NCI-H1092 treated with DMSO at 0.1 percent for 48 hours (cell line): ENCODE measurements around the gene BDKRB2.

Source experiments
- DNase-seq: peaks from one replicate; lab custom pipeline; 2025; lab: John Stamatoyannopoulos, UW

Gene BDKRB2

DNA sequence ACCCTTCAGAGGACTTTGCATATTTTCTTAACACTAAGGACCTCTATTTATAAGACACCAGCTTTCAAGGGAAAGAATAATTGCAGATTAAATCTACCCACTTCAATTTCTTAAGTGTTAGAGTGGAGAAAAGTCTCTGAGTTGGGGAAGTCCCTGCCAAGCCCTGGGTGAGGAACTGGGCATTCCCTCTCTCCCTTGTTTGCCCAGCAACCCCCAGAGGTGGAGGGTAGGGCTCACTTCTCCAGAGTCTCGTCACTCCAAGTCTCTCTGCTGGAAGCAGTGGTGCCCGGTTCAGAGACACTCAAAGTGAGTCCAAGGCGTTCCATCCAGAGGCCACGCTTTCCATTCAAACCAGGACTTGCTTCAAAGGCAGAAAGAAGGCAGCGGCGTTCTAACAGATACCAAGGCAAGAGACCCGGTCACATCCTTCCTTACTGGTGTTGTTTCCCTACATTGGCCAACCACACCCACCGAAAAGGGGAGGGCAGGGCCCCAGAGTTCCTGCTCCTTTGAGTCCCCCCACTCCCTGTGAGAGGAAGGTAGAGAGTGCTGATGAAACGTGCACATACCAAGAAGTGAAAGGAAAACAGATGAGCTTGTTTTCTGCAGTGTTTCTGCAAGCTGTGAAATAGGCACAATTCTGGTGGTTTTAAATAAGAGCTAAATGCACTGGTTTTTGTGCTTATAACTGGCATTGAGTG lies 6.1 kb upstream of the BDKRB2 start:
- DNase-seq: no peak

GRCh38 chr14:96201157-96201556 lies 3.5 kb upstream of the BDKRB2 start:
- no peak for DNase-seq

DNA sequence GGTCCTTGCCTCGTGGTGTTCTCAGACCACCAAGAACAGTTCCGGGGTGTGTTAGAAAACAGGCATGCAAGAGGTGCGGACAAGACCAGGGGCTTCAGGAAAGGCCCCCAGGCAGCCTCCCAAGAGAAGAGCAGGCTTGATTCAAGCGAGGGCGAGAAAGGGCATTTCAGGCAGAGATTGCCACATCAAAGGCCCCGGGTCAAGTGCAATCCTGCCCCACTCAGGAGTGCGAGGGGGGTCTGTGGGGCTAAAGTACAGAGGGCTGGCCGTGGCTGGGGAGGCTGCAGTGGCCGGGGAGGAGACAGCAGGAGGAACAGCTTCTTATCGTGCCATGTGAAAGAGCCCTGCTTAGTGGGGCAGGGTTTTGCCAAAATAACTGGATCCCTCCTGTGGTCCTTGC lies 2.7 kb upstream of the BDKRB2 start:
- no peak for DNase-seq

DNA sequence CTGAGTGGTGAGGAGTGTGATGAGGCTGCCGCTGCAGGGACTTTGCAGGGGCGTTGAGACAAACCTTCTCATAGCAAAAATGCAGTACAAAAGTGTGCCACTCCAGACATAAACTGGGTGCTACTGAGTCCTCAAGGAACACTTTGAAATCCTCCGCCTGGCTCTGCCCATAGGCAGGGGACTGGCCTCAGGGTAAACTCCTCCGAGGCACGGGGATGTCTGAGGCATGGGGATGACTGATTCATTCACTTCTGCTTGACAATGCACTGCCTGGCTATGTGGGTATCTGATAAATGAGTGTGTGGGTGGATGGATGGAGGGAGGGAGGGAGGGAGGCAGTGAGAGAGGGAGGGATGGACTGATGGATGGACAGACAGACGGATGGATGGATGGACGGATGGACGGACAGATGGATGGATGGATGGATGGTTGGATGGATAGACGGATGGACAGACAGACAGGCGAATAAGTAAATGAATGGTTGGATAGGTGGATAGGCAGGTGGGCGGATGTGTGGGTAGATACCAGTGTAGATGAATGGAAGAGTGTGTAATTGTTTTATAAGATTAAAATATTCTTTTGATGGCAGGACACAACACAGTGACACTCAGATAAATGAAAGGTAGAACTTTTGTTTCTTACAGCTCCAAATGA lies 2.1 kb upstream of the BDKRB2 start:
- no peak for DNase-seq

GRCh38 chr14:96203116-96203515 lies 1.5 kb upstream of the BDKRB2 start:
- no peak for DNase-seq

- DNase-seq: no peak
Observed at GRCh38 chr14:96203635-96204034, 1.0 kb upstream of the BDKRB2 start.

DNA sequence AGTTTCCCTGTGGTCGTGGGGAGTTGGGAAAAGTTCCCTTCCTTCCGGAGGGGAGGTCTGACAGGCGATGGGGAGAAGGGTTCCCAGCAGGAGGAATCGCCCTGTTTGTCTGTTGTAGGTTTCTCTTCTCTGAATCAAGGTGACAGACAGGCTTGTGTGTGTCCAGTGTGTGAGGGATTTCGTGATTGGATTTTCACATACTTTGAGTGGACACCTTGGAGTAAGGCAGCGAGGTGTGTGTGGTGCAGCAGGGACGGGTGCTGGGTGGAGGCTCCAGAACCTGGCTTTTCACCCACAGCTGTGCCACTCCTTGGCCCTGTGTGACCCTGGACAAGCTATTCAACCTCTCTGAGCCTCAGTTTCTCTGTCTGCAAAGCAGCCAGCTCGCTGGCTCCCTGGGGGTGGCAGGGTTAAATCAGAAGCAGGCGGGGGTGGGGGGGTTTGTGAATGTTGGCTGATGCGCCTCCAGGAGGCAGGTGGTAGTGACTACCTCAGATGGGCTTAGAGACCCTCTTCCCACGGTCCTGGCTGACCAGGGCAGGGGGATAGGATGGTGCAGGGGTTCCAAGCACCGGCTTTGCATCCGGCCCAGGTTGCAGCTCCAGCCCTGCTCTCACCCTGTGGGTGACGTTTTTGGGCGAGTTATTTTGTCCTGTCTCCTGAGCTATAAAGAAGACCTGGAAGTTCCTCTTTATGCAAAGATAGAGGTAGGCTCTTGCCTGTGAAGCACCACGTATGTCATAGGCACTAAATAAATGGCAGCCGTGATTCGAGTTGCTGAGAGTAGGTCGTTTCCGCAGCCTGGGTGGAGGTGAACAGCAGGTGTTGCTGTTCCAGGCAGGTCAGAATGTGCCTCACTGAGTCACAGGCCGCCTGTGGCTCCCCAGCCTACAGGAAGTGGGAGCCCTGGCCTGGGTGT lies 679 bp downstream of the BDKRB2 start:
- no peak for DNase-seq

DNA sequence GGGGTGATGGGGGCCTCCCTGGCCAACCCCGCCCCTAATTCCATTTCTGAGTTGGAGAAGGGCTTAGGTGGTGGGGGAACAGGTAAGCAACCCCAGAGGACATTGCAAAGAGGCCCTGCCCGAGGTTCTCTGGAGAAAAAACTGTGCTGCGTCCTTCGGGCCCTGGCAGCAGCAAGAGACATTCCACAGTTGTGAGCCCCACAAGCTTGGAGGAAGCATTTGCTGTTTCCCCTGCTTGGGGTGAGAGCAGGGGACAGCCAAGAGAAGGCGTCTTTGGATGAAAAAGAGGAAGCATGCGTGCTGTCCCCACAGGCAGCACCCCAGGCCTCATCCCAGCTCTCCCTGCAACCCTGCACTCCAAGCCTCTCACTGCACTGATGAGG lies 1.3 kb downstream of the BDKRB2 start:
- DNase-seq: no peak

DNA sequence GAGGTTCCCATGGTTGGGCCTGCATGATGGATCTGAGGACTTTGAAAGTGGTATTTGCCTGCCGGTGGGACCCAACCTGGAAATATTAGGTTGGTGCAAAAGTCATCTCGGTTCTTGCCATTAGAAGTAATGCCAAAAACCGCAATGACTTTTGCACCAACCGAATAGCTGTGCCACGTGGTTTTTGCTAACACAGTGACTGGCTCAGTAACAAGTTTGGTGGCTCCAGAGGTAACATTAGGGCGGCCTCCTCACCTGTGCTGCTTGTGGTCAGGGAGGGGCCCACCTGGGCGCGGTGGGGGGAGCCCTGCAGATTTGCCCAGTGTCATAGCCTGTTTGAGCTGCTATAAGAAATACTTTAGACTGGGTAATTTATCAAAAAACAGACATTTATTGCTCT lies 1.8 kb downstream of the BDKRB2 start:
- DNase-seq: no peak

DNA sequence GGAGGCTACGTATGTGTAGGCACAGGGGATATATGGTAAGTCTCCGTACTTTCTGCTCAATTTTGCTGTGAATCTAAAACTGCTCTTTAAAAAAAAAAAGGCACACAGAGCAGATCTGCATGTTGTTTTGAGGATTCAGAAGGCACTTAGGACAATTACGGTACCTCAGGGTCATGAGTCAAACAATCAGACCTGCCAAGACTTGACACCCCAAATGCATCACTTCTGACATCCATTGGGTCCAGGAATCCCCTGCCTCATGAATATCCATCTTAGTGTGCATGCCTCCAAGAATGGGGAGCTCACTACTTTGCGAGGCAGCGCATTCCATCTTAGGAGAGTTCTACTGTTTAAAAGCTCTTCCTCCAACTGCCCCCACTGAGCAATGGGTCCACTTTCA lies 3.0 kb downstream of the BDKRB2 start:
- no peak for DNase-seq

- no peak for DNase-seq
Observed at GRCh38 chr14:96208739-96209138, 4.1 kb downstream of the BDKRB2 start.

DNA sequence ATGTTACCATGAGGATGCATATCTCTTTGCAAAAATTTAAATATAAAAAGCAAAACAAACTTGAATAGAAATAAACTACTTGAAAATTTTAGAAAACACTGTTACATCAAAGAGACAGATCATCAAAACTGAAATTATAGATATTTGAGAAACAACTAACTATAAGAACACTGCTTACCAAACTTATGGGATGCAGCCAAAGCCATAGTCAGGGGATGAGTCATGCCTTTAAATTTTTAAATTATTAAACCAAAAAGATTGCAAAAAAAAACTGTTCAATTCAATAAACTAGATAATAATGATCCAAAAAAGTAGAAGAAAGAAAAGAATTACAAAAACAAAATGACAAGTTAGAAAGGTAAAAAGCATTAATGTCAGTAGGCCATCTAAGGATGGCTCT lies 7.5 kb downstream of the BDKRB2 start:
- DNase-seq: no peak

DNA sequence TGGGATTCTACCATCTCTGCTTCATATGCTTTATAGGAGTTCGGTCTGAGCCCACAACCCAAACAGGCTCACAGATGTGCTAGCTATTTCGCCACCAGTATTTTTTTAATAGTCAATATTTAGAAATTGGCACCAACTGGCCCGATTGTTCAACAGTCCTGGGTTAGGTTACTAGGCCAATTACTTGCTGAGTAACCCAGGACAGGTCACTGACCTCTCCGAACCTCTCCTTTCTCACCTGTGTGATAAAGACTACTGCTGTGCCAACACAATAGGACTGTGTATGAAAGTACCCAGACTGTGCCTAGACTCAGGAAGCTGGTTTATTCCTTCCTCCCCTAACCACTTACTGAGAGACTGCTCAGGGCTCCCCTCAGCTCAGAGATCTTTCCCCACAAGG lies 8.3 kb downstream of the BDKRB2 start:
- DNase-seq: no peak

DNA sequence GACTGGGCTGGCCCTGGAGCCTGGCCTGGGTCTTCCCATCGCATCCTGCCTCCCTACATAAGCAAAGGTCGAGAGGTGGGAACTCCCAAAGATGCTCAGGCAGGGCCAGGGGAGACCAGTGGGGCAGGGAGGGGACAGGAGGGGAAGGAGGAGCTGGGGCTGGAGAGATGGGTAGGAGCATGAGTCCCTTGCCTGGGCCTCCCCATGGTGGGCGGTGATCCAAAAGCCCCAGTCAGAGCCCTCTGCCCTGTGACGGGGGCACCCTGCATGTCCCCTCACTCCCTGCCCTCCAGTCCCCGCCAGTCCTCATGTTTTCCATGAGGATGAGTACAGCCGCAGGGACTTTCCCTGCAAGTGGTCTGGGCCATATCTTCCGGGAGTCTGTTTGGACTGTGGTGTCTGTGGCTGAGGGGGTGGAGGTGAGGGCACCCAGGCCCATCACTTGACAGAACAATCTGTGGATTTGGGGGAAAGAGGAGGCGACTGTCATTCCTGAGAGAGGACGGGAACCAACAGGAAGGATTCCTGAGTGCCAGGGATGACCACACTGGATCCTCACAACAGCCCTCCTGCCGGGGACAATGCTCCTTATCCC lies 9.3 kb downstream of the BDKRB2 start:
- no peak for DNase-seq

DNA sequence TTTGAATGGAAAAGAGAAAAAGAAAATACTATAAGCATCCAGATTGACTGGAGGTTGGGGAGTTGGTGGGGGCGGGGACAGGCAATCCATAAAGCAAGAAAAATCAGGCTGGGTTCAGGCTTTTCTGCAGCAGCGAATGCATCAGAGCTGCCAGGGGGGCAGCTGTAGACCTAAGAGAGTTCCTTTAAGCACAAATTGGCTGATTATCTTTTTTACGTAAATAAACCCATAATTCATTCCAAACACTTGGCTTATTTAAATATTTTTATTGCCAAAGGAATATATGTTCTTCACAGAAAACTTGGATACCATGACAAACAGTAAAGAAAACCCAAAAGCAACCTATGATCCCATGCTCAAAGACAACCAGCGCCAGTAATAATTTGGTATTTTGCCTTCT lies 10.2 kb downstream of the BDKRB2 start:
- DNase-seq: no peak

- DNase-seq: no peak
Observed at GRCh38 chr14:96215452-96216244, 11.0 kb downstream of the BDKRB2 start.

- no peak for DNase-seq
Observed at GRCh38 chr14:96216627-96217026, 12.0 kb downstream of the BDKRB2 start.

GRCh38 chr14:96217376-96217913 lies 12.8 kb downstream of the BDKRB2 start:
- peak; percentile 56 for DNase-seq

DNA sequence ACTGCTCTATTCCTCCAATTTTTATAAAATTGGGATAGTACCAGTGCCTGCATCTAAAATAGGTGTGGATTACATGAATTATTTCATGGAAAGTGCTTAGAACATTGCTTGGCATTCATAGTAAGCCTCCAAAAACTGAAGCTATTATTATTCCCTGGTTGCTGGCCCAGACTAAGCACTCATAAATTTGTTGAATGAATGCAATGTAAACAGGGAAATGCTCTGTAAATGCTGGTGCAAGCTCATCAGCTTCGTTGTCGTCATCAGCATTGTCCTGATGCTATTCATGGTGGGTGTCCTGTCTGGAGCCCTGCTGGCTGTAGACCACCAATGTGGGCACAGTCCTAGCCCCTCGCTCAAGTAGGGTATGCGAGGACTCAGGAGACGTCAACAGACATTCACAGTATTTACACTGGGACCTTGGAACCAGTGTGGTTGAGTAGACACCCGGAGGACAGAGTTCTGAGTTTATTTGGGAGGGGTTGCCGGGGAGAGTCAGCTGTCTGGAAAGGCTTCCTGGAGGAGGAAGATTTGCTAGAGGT lies 16.5 kb downstream of the BDKRB2 start:
- DNase-seq: no peak

DNA sequence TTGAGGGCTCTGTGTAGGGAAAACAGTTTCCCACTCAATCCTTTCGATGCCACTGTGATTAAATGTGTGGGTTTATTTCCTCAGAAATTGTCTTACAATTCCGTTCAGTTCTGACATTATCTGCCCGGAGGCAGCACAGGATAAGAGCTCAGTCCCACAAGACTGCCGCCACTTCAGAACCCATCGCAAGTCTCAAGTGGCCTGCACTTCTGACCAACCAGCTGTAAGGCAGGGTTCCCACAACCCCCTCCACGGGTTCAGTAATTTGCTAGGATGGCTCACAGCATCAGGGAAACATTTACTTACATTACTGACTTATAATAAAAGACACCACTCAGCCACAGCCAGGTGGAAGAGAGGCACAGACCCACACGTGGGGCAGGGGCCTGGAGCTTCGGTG lies 17.2 kb downstream of the BDKRB2 start:
- DNase-seq: no peak

- no peak for DNase-seq
Observed at GRCh38 chr14:96224480-96225096, 19.9 kb downstream of the BDKRB2 start.
